ENCODE results near the gene ERC1.
"Not testable (repeated sequence)": the region's sequence is repeated elsewhere in the genome, so short reads cannot be mapped to it uniquely, and the experiment has no call there.

ERC1 gene

DNA sequence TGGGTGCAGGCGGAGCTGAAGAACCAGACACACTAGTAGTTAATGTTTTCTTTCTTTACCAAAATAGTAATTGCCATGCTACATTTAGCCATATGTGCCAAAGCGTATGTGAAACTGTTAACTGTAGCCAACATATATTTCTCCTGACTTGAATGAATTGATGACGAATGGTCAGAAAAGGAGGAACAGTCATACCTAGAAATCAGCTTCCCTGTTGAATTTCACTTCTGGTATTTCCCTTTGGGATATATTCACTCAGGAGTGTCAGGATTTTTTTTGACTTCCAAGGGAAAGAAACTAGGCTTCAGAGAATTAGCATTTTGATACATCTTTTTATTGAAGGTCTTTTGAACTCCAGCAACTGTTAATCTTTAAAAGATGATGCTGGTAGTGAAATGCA lies 87.0 kb downstream of the ERC1 start:
- H3K9ac ChIP-seq (ENCODE audit: low read length): no peak overlapping the region
- H3K9me3 ChIP-seq (ENCODE audit: control insufficient read depth, insufficient read depth, low read depth, low read length): no peaks in the 10 kb centered on the region; the same call in 1 of the 2 replicates
- H3K27me3 ChIP-seq (ENCODE audit: control insufficient read depth, insufficient read depth, low read length): no peaks in the 10 kb centered on the region
- no peaks in the 10 kb centered on the region for H3K4me1 ChIP-seq (ENCODE audit: control insufficient read depth, insufficient read depth, low read length)
- H3K36me3 ChIP-seq (ENCODE audit: control insufficient read depth, insufficient read depth, low read length): no peaks in the 10 kb centered on the region
- H3K27ac ChIP-seq (ENCODE audit: low read depth, low read length): no peak overlapping the region
- H3K4me3 ChIP-seq (ENCODE audit: low read depth, low read length): no peak overlapping the region

- no peaks in the 10 kb centered on the region for H3K27me3 ChIP-seq (ENCODE audit: control insufficient read depth, insufficient read depth, low read length)
- H3K9ac ChIP-seq (ENCODE audit: low read length): no peak overlapping the region
- no peaks in the 10 kb centered on the region for H3K36me3 ChIP-seq (ENCODE audit: control insufficient read depth, insufficient read depth, low read length)
- no peak overlapping the region for H3K4me3 ChIP-seq (ENCODE audit: low read depth, low read length)
- no peaks in the 10 kb centered on the region for H3K4me1 ChIP-seq (ENCODE audit: control insufficient read depth, insufficient read depth, low read length)
- H3K27ac ChIP-seq (ENCODE audit: low read depth, low read length): no peak overlapping the region
- H3K9me3 ChIP-seq (ENCODE audit: control insufficient read depth, insufficient read depth, low read depth, low read length): no peaks in the 10 kb centered on the region; the same call in 1 of the 2 replicates
These were observed 89.6 kb downstream of the ERC1 start for GRCh38 chr12:1080520-1081223.

- Histone ChIP-seq H3K36me3 (ENCODE audit: control insufficient read depth, insufficient read depth, low read length) (no peaks in the 10 kb centered on the region), H3K9me3 (ENCODE audit: control insufficient read depth, insufficient read depth, low read depth, low read length) (no peaks in the 10 kb centered on the region; the same call in 1 of the 2 replicates), H3K4me3 (ENCODE audit: low read depth, low read length) (no peak overlapping the region), H3K4me1 (ENCODE audit: control insufficient read depth, insufficient read depth, low read length) (no peaks in the 10 kb centered on the region), H3K9ac (ENCODE audit: low read length) (no peak overlapping the region), H3K27ac (ENCODE audit: low read depth, low read length) (peak overlapping the region; percentile 13; the same call in 1 of the 2 replicates), H3K27me3 (ENCODE audit: control insufficient read depth, insufficient read depth, low read length) (no peaks in the 10 kb centered on the region)
These were observed 92.3 kb downstream of the ERC1 start for GRCh38 chr12:1083151-1083888.

DNA sequence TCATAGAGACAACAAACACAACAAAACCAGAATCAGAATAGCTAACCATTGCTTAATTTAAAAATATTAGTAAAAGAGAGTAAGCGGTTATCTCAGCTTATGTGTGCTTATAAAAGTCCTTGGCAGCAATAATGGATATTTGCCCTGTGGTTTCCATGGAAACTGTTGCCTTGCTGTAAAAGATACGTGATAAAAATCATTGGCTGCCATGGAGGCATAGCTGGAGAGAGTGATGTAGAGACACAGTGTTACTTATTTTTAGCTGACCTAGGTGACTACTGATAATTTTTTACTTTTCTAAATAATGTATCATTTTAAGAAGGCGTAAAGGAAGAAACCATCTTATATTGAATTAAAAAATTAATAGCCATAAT lies 92.9 kb downstream of the ERC1 start:
- Histone ChIP-seq H3K4me3 (ENCODE audit: low read depth, low read length) (no peak overlapping the region), H3K4me1 (ENCODE audit: control insufficient read depth, insufficient read depth, low read length) (no peaks in the 10 kb centered on the region), H3K27ac (ENCODE audit: low read depth, low read length) (no peak overlapping the region), H3K27me3 (ENCODE audit: control insufficient read depth, insufficient read depth, low read length) (no peaks in the 10 kb centered on the region), H3K9me3 (ENCODE audit: control insufficient read depth, insufficient read depth, low read depth, low read length) (no peaks in the 10 kb centered on the region; the same call in 1 of the 2 replicates), H3K36me3 (ENCODE audit: control insufficient read depth, insufficient read depth, low read length) (no peaks in the 10 kb centered on the region), H3K9ac (ENCODE audit: low read length) (no peak overlapping the region)

DNA sequence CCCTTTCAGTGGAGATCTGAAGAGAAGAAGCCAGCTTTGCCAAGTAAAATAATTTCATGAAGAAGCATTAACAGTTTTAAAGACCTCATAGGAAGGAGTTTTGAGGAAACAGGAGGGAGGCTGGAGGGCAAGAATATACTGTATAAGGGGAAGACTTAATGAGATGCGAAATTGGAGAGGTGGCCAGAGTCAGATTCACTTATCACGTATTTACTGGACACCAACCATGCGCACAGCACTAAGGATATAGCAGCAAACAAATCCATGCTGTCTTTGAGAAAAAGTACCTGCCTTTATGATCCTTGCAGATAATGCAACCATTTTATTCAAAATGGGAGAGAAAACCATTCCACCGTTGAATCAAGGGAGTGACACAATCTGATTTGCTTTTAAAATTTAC lies 100.3 kb downstream of the ERC1 start:
- Histone ChIP-seq H3K9me3 (ENCODE audit: control insufficient read depth, insufficient read depth, low read depth, low read length) (no peaks in the 10 kb centered on the region), H3K9ac (ENCODE audit: low read length) (no peak overlapping the region), H3K27me3 (ENCODE audit: control insufficient read depth, insufficient read depth, low read length) (no peaks in the 10 kb centered on the region), H3K4me1 (ENCODE audit: control insufficient read depth, insufficient read depth, low read length) (no peaks in the 10 kb centered on the region), H3K36me3 (ENCODE audit: control insufficient read depth, insufficient read depth, low read length) (no peaks in the 10 kb centered on the region), H3K4me3 (ENCODE audit: low read depth, low read length) (no peak overlapping the region), H3K27ac (ENCODE audit: low read depth, low read length) (no peak overlapping the region)

GRCh38 chr12:1093166-1093751 lies 102.2 kb downstream of the ERC1 start:
- Histone ChIP-seq H3K27me3 (ENCODE audit: control insufficient read depth, insufficient read depth, low read length) (no peaks in the 10 kb centered on the region), H3K27ac (ENCODE audit: low read depth, low read length) (no peak overlapping the region), H3K36me3 (ENCODE audit: control insufficient read depth, insufficient read depth, low read length) (no peaks in the 10 kb centered on the region), H3K9me3 (ENCODE audit: control insufficient read depth, insufficient read depth, low read depth, low read length) (no peaks in the 10 kb centered on the region), H3K4me1 (ENCODE audit: control insufficient read depth, insufficient read depth, low read length) (no peaks in the 10 kb centered on the region), H3K9ac (ENCODE audit: low read length) (no peak overlapping the region), H3K4me3 (ENCODE audit: low read depth, low read length) (no peak overlapping the region)

DNA sequence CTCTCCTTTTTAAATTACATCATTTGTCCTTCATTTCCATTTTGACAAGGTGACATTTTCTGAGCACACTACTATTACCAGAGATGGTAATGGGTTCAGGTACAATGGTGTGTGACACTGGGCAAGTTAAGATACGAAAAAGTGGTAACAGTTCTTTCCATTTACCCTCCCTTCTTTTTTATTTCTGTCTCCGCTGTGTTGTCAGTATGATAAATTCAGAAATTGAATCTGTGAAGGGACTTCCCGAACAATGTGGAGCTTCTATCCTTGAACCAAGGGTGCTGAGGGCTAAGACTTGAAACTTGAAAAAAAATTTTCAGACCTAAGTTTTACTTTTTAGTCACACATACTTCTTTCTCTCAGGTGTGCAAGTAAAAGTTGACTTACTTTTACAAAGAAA lies 103.7 kb downstream of the ERC1 start:
- H3K27ac ChIP-seq (ENCODE audit: low read depth, low read length): no peak overlapping the region
- H3K36me3 ChIP-seq (ENCODE audit: control insufficient read depth, insufficient read depth, low read length): no peaks in the 10 kb centered on the region
- no peak overlapping the region for H3K4me3 ChIP-seq (ENCODE audit: low read depth, low read length)
- no peaks in the 10 kb centered on the region for H3K4me1 ChIP-seq (ENCODE audit: control insufficient read depth, insufficient read depth, low read length)
- H3K27me3 ChIP-seq (ENCODE audit: control insufficient read depth, insufficient read depth, low read length): no peaks in the 10 kb centered on the region
- no peaks in the 10 kb centered on the region for H3K9me3 ChIP-seq (ENCODE audit: control insufficient read depth, insufficient read depth, low read depth, low read length)
- H3K9ac ChIP-seq (ENCODE audit: low read length): no peak overlapping the region

GRCh38 chr12:1099158-1099557 lies 108.1 kb downstream of the ERC1 start:
- Histone ChIP-seq H3K27ac (ENCODE audit: low read depth, low read length) (no peak overlapping the region), H3K9ac (ENCODE audit: low read length) (no peak overlapping the region), H3K9me3 (ENCODE audit: control insufficient read depth, insufficient read depth, low read depth, low read length) (no peaks in the 10 kb centered on the region)

GRCh38 chr12:1099618-1100017 lies 108.6 kb downstream of the ERC1 start:
- not testable (repeated sequence) for H3K9ac ChIP-seq (ENCODE audit: low read length); H3K36me3 ChIP-seq (ENCODE audit: control insufficient read depth, insufficient read depth, low read length); H3K9me3 ChIP-seq (ENCODE audit: control insufficient read depth, insufficient read depth, low read depth, low read length); H3K27ac ChIP-seq (ENCODE audit: low read depth, low read length); H3K4me3 ChIP-seq (ENCODE audit: low read depth, low read length); H3K27me3 ChIP-seq (ENCODE audit: control insufficient read depth, insufficient read depth, low read length)
- peaks cover 11% of the 10 kb centered on the region; the same call in 1 of the 2 replicates for H3K4me1 ChIP-seq (ENCODE audit: control insufficient read depth, insufficient read depth, low read length)

More at GRCh38 chr12:1099158-1099557, 108.1 kb downstream of the ERC1 start:
- H3K4me3 ChIP-seq (ENCODE audit: low read depth, low read length): no peak overlapping the region
- H3K4me1 ChIP-seq (ENCODE audit: control insufficient read depth, insufficient read depth, low read length): peaks cover 11% of the 10 kb centered on the region; the same call in 1 of the 2 replicates
- no peaks in the 10 kb centered on the region for H3K27me3 ChIP-seq (ENCODE audit: control insufficient read depth, insufficient read depth, low read length)
- H3K36me3 ChIP-seq (ENCODE audit: control insufficient read depth, insufficient read depth, low read length): no peaks in the 10 kb centered on the region

DNA sequence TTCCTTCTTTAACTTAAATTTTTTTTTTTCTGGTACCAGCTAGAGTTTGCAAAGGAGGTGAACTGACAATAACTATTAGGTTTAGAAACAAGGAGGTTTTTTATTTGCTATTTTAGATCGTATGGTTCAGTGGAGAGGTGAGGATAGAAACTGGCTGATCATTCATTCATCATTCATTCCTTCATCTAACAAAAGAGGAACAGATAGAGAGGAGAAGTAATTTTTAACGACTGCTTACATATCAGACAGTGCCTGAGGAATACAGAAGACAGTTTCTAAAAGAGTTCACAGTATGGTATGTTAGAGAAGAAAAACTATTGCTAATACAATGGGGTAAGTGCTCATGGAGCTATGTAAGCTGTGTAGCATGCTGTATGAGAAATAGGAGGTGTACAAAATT lies 111.1 kb downstream of the ERC1 start:
- Histone ChIP-seq H3K27ac (ENCODE audit: low read depth, low read length) (no peak overlapping the region), H3K9me3 (ENCODE audit: control insufficient read depth, insufficient read depth, low read depth, low read length) (no peaks in the 10 kb centered on the region), H3K4me1 (ENCODE audit: control insufficient read depth, insufficient read depth, low read length) (peaks cover 11% of the 10 kb centered on the region; the same call in 1 of the 2 replicates), H3K4me3 (ENCODE audit: low read depth, low read length) (no peak overlapping the region), H3K36me3 (ENCODE audit: control insufficient read depth, insufficient read depth, low read length) (no peaks in the 10 kb centered on the region), H3K27me3 (ENCODE audit: control insufficient read depth, insufficient read depth, low read length) (no peaks in the 10 kb centered on the region), H3K9ac (ENCODE audit: low read length) (no peak overlapping the region)

All from HUES6 (cell line).